Psoas muscle (tissue), 8 donors: ENCODE results near the gene AQR. TPM values are rescaled to one million over a fixed set of nuclear protein-coding genes. Genes with fewer than 3 reads are reported as not detected.
"Not testable (repeated sequence)": the region's sequence is repeated elsewhere in the genome, so short reads cannot be mapped to it uniquely, and the experiment has no call there.

Experiments used
- ATAC-seq, 4 donors: fragments of 200-7000 bp; cut with Tn5 transposase; one replicate each; pipeline ENCODE4 v1.9.1; 2020; ENCODE audit warnings: moderate library complexity in 3 of 4, mild to moderate bottlenecking in 2 of 4
- DNase-seq, 2 donors: peaks; one replicate each; pipeline ENCODE4 v3.0.0-alpha.2; 2020
- H3K27ac ChIP-seq: fragments of 200-600 bp; one replicate; pipeline ENCODE4 v1.8.0; 2022
- H3K27me3 ChIP-seq, 3 donors: fragments of 200-600 bp in 1 of 3; one replicate each; pipeline versions ENCODE4 v1.6.1 to v1.8.0; 2013 to 2022; ENCODE audit warnings: low read length in 2 of 3, mild to moderate bottlenecking in 2 of 3, moderate library complexity in 1 of 3; ENCODE audit not compliant: insufficient read depth in 3 of 3
- H3K36me3 ChIP-seq, 2 donors: fragments of 200-600 bp in 1 of 2; one replicate each; pipeline versions ENCODE4 v1.6.1 to v1.8.0; 2013 to 2022; ENCODE audit warnings: low read depth in 1 of 2, mild to moderate bottlenecking in 1 of 2, moderate library complexity in 1 of 2; ENCODE audit not compliant: insufficient read depth in 1 of 2
- H3K4me1 ChIP-seq: fragments of 200-600 bp; one replicate; pipeline ENCODE4 v1.8.0; 2022
- H3K4me3 ChIP-seq: fragments of 200-600 bp; one replicate; pipeline ENCODE4 v1.8.0; 2022; ENCODE audit warnings: mild to moderate bottlenecking
- H3K9me3 ChIP-seq: fragments of 200-600 bp; one replicate; pipeline ENCODE4 v1.8.0; 2022
- CTCF ChIP-seq: fragments of 200-600 bp; IDR thresholded peaks from one replicate; pipeline ENCODE4 v1.8.0; 2022; ENCODE audit warnings: antibody characterized with exemption
- WGBS, 3 donors: extraction: QIAGEN DNeasy Blood & Tissue Kit; methylation state at CpG; one replicate each; pipeline versions ENCODE4 v1.1.6 to v1.1.7; 2013; 5-methylcytosine and 5-hydroxymethylcytosine counted together
- intact Hi-C, 2 donors: fragments of 100-400 bp; cut with DNase I; formaldehyde crosslinking; loops; one replicate each; pipeline versions ENCODE4 v1.11.0 to v1.14.2; 2022
- polyA plus RNA-seq, 3 donors: library from polyadenylated mRNA; stranded (reverse); fragments of 200-250 nt; gene quantifications; one replicate each; pipeline ENCODE4 v1.2.3, GENCODE V29; 2013
- total RNA-seq, 4 donors: library from RNA; stranded (reverse); fragmentation: NEBNext Ultra II Directional in 2 of 4; extraction: Animal tissue kit (Norgen Biotek cat#: 25700) in 2 of 4; gene quantifications; one replicate each; pipeline versions ENCODE4 v1.2.1 to v1.2.4, GENCODE V29; 2021 to 2023
- donor health status: healthy with polysubstance abuse.
- donor health status: DM: no; HTN: no; CAD: no; lungs with moderate emphysema.
- donor health status: Bipolar disorder and iron deficiency.
- donor health status: healthy.
- donor health status: DM: yes; HTN: yes; CAD: no.
- donor health status: DM: no; HTN: no; CAD: no.
- donor health status: DM: no; HTN: no; CAD: no.
- donor health status: DM: yes; HTN: yes; CAD: no.

The AQR gene
- total and polyA plus RNA-seq, 7 donors = 3.4 to 12.2 (median 8.4) TPM

DNA sequence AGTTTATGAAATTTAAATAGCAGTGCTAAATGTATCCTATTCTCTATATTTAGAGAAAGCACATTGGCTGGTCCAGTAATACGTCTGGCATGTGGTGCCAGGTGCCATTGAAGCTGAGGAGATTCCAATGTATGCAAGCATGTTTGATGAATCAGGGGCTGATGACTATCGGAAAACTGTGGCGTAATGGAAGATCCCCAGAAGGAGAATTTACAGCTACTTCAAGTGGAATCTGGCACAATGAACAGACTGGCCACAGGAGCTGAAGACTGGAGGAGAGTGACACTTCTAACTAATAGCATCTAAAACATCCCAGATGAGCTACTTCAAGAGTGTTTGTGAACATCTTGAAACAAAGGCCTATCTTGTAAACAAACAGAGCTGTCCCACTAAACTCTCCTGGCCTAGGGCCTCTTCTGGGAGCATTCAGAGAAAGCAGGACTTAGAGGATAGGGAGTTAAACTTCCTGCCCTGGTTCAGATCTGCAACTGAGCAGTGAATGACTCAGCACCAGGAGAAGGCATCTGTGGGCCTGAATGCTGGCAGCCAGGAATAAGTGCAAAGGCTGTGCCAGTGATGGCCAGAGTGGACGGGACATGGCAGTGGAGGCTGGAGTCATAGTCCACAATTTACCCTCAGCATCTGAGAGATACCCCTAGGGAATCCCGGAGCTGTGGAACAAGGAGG is 159.0 kb downstream of the AQR start:
- Histone ChIP-seq H3K36me3 (no peaks in the 10 kb centered on the region), H3K4me3 (no peak overlapping the region), H3K27me3 (peaks cover 0 to 1% (median 0%) of the 10 kb centered on the region in 3 donors), H3K27ac (peak overlapping the region; percentile 80), H3K9me3 (no peaks in the 10 kb centered on the region), H3K4me1 (peaks cover 10% of the 10 kb centered on the region)
- intact Hi-C loops = no loop called here
- ATAC-seq (peak; percentile 83 to 93 (median 90)), DNase-seq (peak in 1 of 2 donors; percentile 30)
- TF ChIP-seq CTCF = no peak
- WGBS, 3 donors = 61 to 79% (median 61%) methylated on average over 5 of the region's 5 CpGs

- Histone ChIP-seq H3K9me3 (no peaks in the 10 kb centered on the region), H3K27ac (no peak overlapping the region), H3K27me3 (peaks cover 0 to 1% (median 0%) of the 10 kb centered on the region in 3 donors), H3K4me3 (no peak overlapping the region), H3K36me3 (no peaks in the 10 kb centered on the region), H3K4me1 (peaks cover 15% of the 10 kb centered on the region)
- DNase-seq (no peak), ATAC-seq (no peak)
- TF ChIP-seq CTCF = no peak
- WGBS, 3 donors = 76 to 80% (median 78%) methylated on average over 3 of the region's 3 CpGs
- intact Hi-C loops = no loop called here
These were observed 160.4 kb downstream of the AQR start for GRCh38 chr15:34809186-34809585.

DNA sequence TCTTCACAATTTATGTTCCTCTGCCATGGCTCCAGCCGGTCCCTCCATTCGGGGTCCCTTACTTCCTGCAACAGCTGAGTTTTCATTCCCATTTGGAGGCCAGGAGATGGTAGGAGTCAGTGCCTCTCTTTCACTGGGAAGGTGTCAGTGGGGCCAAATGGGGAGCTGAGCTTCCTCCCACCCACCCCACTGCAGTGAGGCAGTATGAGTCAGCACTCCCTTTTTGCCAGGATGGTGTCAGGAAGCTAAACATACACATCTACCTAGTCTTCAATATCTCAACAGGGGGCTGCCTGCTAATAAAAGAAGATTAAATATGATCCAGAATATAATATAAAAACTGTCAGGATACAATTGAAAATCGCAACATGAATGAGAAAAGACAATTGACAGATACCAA is 161.5 kb downstream of the AQR start:
- Histone ChIP-seq H3K4me3 (no peak overlapping the region), H3K36me3 (no peaks in the 10 kb centered on the region), H3K27ac (no peak overlapping the region), H3K4me1 (peaks cover 20% of the 10 kb centered on the region), H3K9me3 (no peaks in the 10 kb centered on the region), H3K27me3 (peaks cover 0 to 1% (median 0%) of the 10 kb centered on the region in 3 donors)
- DNase-seq (no peak), ATAC-seq (peak in 2 of 4 donors; percentile 40 to 41)
- no peak for TF ChIP-seq CTCF
- 70 to 86% (median 85%) methylated on average over 3 of the region's 3 CpGs for WGBS, 3 donors
- intact Hi-C loops = no loop called here

- peaks cover 20% of the 10 kb centered on the region for H3K4me1 ChIP-seq
- H3K27me3 ChIP-seq, H3K27ac ChIP-seq, H3K9me3 ChIP-seq, DNase-seq, intact Hi-C loops, H3K4me3 ChIP-seq, ATAC-seq, H3K36me3 ChIP-seq: not testable (repeated sequence)
- WGBS, 3 donors = 92 to 98% (median 93%) methylated on average over 8 of the region's 8 CpGs
These were observed 162.3 kb downstream of the AQR start for GRCh38 chr15:34807241-34807640.

DNA sequence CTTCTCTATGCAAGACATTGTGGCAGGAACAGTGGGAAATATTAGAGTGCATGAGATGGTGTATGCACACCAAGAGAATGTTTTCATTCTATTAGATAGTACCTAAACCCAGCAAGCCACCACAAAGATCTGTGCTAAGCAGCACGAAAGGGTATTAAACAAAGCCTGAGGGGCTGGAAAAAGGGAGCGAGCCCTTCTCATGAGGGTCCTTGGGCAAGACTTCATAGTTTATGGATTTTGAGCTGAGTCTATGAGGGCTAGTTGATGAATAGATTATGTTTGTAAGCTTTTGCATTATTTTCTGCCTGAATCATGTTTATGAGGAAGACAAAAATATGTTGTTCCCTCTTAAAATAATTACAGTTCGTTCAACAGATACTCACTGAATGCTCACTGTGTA is 164.8 kb downstream of the AQR start:
- TF ChIP-seq CTCF = no peak
- peak overlapping the region; percentile 54 for H3K27ac ChIP-seq
- DNase-seq (no peak), ATAC-seq (no peak)
- H3K4me3 ChIP-seq = no peak overlapping the region
- peaks cover 0 to 1% (median 0%) of the 10 kb centered on the region in 3 donors for H3K27me3 ChIP-seq
- intact Hi-C loops = no loop called here
- peaks cover 10% of the 10 kb centered on the region for H3K4me1 ChIP-seq
- no peaks in the 10 kb centered on the region for H3K9me3 ChIP-seq
- 77 to 90% (median 79%) methylated on average over 3 of the region's 3 CpGs for WGBS, 3 donors
- no peaks in the 10 kb centered on the region for H3K36me3 ChIP-seq
